Adrenal gland (tissue), 5 donors: ENCODE data around the gene PXYLP1.

Source experiments
- POLR2A ChIP-seq, 2 donors: fragments of 450-650 bp; IDR thresholded peaks; one replicate each; pipeline ENCODE4 v1.6.1; 2017; ENCODE audit warnings: antibody characterized with exemption in 2 of 2, mild to moderate bottlenecking in 2 of 2, moderate library complexity in 1 of 2
- TF ChIP-seq, protein P1 (sequence below), 6 experiments: fragments of 450-650 bp in 4 of 6; fragments of 200-600 bp in 2 of 6; sonication (generic) in 1 of 6; IDR thresholded peaks; 1 replicate in 5 of 6; 2 replicates in 1 of 6; pipeline versions ENCODE4 v1.5.1 to v1.8.0; 2016 to 2021; ENCODE audit warnings: antibody characterized with exemption in 6 of 6, mild to moderate bottlenecking in 2 of 6, moderate library complexity in 1 of 6
- donor health status: DM: no; HTN: no; CAD: no.

- TF ChIP-seq, protein P1, sequence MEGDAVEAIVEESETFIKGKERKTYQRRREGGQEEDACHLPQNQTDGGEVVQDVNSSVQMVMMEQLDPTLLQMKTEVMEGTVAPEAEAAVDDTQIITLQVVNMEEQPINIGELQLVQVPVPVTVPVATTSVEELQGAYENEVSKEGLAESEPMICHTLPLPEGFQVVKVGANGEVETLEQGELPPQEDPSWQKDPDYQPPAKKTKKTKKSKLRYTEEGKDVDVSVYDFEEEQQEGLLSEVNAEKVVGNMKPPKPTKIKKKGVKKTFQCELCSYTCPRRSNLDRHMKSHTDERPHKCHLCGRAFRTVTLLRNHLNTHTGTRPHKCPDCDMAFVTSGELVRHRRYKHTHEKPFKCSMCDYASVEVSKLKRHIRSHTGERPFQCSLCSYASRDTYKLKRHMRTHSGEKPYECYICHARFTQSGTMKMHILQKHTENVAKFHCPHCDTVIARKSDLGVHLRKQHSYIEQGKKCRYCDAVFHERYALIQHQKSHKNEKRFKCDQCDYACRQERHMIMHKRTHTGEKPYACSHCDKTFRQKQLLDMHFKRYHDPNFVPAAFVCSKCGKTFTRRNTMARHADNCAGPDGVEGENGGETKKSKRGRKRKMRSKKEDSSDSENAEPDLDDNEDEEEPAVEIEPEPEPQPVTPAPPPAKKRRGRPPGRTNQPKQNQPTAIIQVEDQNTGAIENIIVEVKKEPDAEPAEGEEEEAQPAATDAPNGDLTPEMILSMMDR (IDR thresholded peaks at IDR 0.05): no peak
- TF ChIP-seq POLR2A (IDR thresholded peaks at IDR 0.05): no peak
Measured at GRCh38 chr3:141229132-141229531, 2.5 kb upstream of the PXYLP1 start.
